Measurements from ENCODE around the gene CLSTN2. TPM values are rescaled to one million over a fixed set of nuclear protein-coding genes. Genes with fewer than 3 reads are reported as not detected.

Gene CLSTN2
- total and polyA plus RNA-seq, 2 of the 13 experiments (the other 11 are each of a cell fraction or from before 2014, with no cell fraction given), result not detected

GRCh38 chr3:140500473-140500872, 565.5 kb downstream of the CLSTN2 start:
- Histone ChIP-seq H3K4me1 (ENCODE audit: insufficient read depth, low read length) (no peaks in the 10 kb centered on the region), H3K27ac (ENCODE audit: extremely low read length, insufficient read depth, low read length) (no peak overlapping the region), H4K20me1 (ENCODE audit: insufficient read depth, low read length) (no peaks in the 10 kb centered on the region), H3K36me3 (replicated peaks in 1 of 2; ENCODE audit: control insufficient read depth in 1 of 2, insufficient read depth in 2 of 2, low read length in 2 of 2) (no peaks in the 10 kb centered on the region), H3K27me3 (ENCODE audit: control insufficient read depth in 1 of 2, insufficient read depth in 2 of 2, low read length in 2 of 2) (no peaks in the 10 kb centered on the region), H3K79me2 (ENCODE audit: insufficient read depth, low read length) (no peaks in the 10 kb centered on the region), H2AFZ (ENCODE audit: low read length) (no peak overlapping the region), H3K4me3 (replicated peaks in 1 of 3; ENCODE audit: insufficient read depth in 1 of 3, low read depth in 2 of 3, low read length in 3 of 3) (no peak overlapping the region), H3K9ac (ENCODE audit: insufficient read depth, low read depth, low read length) (no peak overlapping the region), H3K9me3 (ENCODE audit: low read length) (no peaks in the 10 kb centered on the region), H3K4me2 (ENCODE audit: low read depth, low read length) (no peak overlapping the region)
- in situ Hi-C loops (cut with HindIII; ENCODE audit: extremely low pct_ligation_motif_present, low pct_unique_long_range_greater_than_20kb) (no loop called here), intact Hi-C loops (cut with micrococcal nuclease; ENCODE audit: unreplicated experiment) (loop anchor here (10.0 kb wide), 1 partner anchor 376 kb away; no protein-coding TSS in a partner anchor)
- FAIRE-seq (no peak), DNase-seq (ENCODE audit: low spot score) (no peak), ATAC-seq (no peak)
- no peak for TF ChIP-seq ZXDC (CRISPR knock-in tag; IDR thresholded peaks at IDR 0.05)
- TF ChIP-seq RBFOX2 (IDR thresholded peaks at IDR 0.05; ENCODE audit: low read depth, low read length), result no peak
- TF ChIP-seq FOXA3 (CRISPR knock-in tag; IDR thresholded peaks at IDR 0.05), result no peak
- no peak for TF ChIP-seq TERF1 (CRISPR knock-in tag; IDR thresholded peaks at IDR 0.05)
- no peak for TF ChIP-seq PTBP1 (IDR thresholded peaks at IDR 0.05; ENCODE audit: low read depth, low read length, poor library complexity, severe bottlenecking)
- no peak for TF ChIP-seq ZNF770 (CRISPR knock-in tag; IDR thresholded peaks at IDR 0.05)
- TF ChIP-seq MAFF (IDR thresholded peaks at IDR 0.05; ENCODE audit: low read depth, low read length), result no peak
- no peak for TF ChIP-seq HOXA7 (CRISPR knock-in tag; IDR thresholded peaks at IDR 0.05)
- TF ChIP-seq ZNF749 (CRISPR knock-in tag; IDR thresholded peaks at IDR 0.05; ENCODE audit: borderline replicate concordance), result no peak
- TF ChIP-seq ZNF274 (CRISPR knock-in tag; IDR thresholded peaks at IDR 0.05), result no peak
- ChIA-PET POLR2A (no interaction called here), CTCF (ENCODE audit: low intra/inter-chr PET ratio, low total read pairs) (no interaction called here)
- WGBS (ENCODE audit: low lambda C conversion rate), result 2% methylated on average over 2 of the region's 2 CpGs
- no TSS peak for BruUV-seq (replicated peaks)
